H1 (cell line): ENCODE results near the gene CBX2. TPM values are rescaled to one million over a fixed set of nuclear protein-coding genes. Genes with fewer than 3 reads are reported as not detected.

Experiments
- CTCF ChIA-PET: fragments of 300-600 bp; sonication (Branson Sonifier 250); formaldehyde crosslinking; loops from one replicate; lab custom pipeline; 2021; ENCODE audit not compliant: partially characterized antibody; lab: Charles Lee
- POLR2A ChIA-PET: fragments of 300-600 bp; sonication (Branson Sonifier 250); formaldehyde crosslinking; loops from one replicate; lab custom pipeline; 2021; ENCODE audit warnings: inconsistent platforms; ENCODE audit not compliant: partially characterized antibody; lab: Charles Lee
- DNase-seq, 2 experiments: peaks; one replicate each; pipeline versions ENCODE4 v3.0.0 to v3.0.0-alpha.2; 2010 to 2022; ENCODE audit warnings: low spot score in 2 of 2, low read depth in 1 of 2, mixed read lengths in 1 of 2
- FAIRE-seq: peaks from 2 replicates; lab custom pipeline; 2011; peaks lifted over from hg19 to GRCh38; lab: Jason Lieb, UNC
- H2AFZ ChIP-seq: 2 replicates; pipeline ENCODE4 v1.8.1; 2012; ENCODE audit warnings: low read length, inconsistent platforms
- H2AK5ac ChIP-seq: 2 replicates; pipeline ENCODE4 v1.6.1; 2013; ENCODE audit warnings: low read depth, low read length
- H2BK120ac ChIP-seq: replicated peaks from 2 replicates; pipeline ENCODE3; 2013; ENCODE audit warnings: low read depth, low read length, inconsistent platforms
- H2BK12ac ChIP-seq: 2 replicates; pipeline ENCODE4 v1.6.1; 2013; ENCODE audit warnings: low read depth, low read length
- H2BK15ac ChIP-seq: 2 replicates; pipeline ENCODE4 v1.6.1; 2013; ENCODE audit warnings: low read length
- H2BK20ac ChIP-seq: 2 replicates; pipeline ENCODE4 v1.6.1; 2013; ENCODE audit warnings: low read length
- H2BK5ac ChIP-seq: 2 replicates; pipeline ENCODE4 v1.6.1; 2013; ENCODE audit warnings: low read depth, low read length
- H3K14ac ChIP-seq: 2 replicates; pipeline ENCODE4 v1.6.1; 2013; ENCODE audit warnings: inconsistent platforms; ENCODE audit not compliant: insufficient read length
- H3K18ac ChIP-seq: 2 replicates; pipeline ENCODE4 v1.6.1; 2013; ENCODE audit warnings: low read length; ENCODE audit errors: extremely low read depth
- H3K23ac ChIP-seq: 2 replicates; pipeline ENCODE4 v1.6.1; 2013; ENCODE audit warnings: inconsistent platforms; ENCODE audit not compliant: insufficient read length
- H3K23me2 ChIP-seq: 2 replicates; pipeline ENCODE4 v1.6.1; 2013; ENCODE audit warnings: low read depth, low read length
- H3K27ac ChIP-seq: 2 replicates; pipeline ENCODE4 v1.6.1; 2011; ENCODE audit warnings: low read depth, low read length, inconsistent platforms
- H3K27me3 ChIP-seq, 4 experiments: replicated peaks in 1 of 4; 1 replicate in 1 of 4; 2 replicates in 3 of 4; pipeline versions ENCODE4 v1.6.1 to v1.8.1; 2011 to 2013; ENCODE audit warnings: low read length in 3 of 4, mild to moderate bottlenecking in 3 of 4, inconsistent platforms in 2 of 4, mixed read lengths in 2 of 4, moderate library complexity in 1 of 4; ENCODE audit not compliant: control insufficient read depth in 3 of 4, insufficient read depth in 3 of 4; ENCODE audit errors: extremely low read depth in 1 of 4
- H3K36me3 ChIP-seq, 4 experiments: 2 replicates each; pipeline versions ENCODE4 v1.6.1 to v1.8.1; 2011 to 2013; ENCODE audit warnings: mild to moderate bottlenecking in 4 of 4, low read length in 3 of 4, moderate library complexity in 2 of 4, control low read depth in 1 of 4, inconsistent platforms in 1 of 4; ENCODE audit not compliant: insufficient read depth in 4 of 4, control insufficient read depth in 2 of 4
- H3K4ac ChIP-seq: replicated peaks from 2 replicates; pipeline ENCODE3; 2013; ENCODE audit warnings: low read length, low read depth, mixed read lengths, inconsistent platforms; ENCODE audit not compliant: insufficient read length
- H3K4me1 ChIP-seq, 4 experiments: replicated peaks in 1 of 4; 1 replicate in 1 of 4; 2 replicates in 3 of 4; pipeline versions ENCODE4 v1.6.1 to v1.8.1; 2011 to 2013; ENCODE audit warnings: low read length in 3 of 4, inconsistent platforms in 2 of 4, mixed read lengths in 1 of 4; ENCODE audit not compliant: insufficient read depth in 4 of 4, control insufficient read depth in 3 of 4
- H3K4me2 ChIP-seq, 2 experiments: 2 replicates each; pipeline versions ENCODE4 v1.6.1 to v1.8.1; 2011 to 2013; ENCODE audit warnings: low read depth in 2 of 2, low read length in 2 of 2, control low read depth in 1 of 2, inconsistent platforms in 1 of 2, mild to moderate bottlenecking in 1 of 2; ENCODE audit not compliant: insufficient read depth in 1 of 2
- H3K4me3 ChIP-seq, 4 experiments: fragments of 200-600, 300-600 bp in 1 of 4; sonication (generic), shearing (Covaris generic), sonication (Bioruptor Twin) in 1 of 4; 2 replicates each; pipeline versions ENCODE4 v1.5.1 to v1.8.1; 2011 to 2016; ENCODE audit warnings: low read length in 4 of 4, low read depth in 3 of 4, control low read depth in 2 of 4, inconsistent platforms in 2 of 4, mild to moderate bottlenecking in 2 of 4, mixed read lengths in 1 of 4, moderate library complexity in 1 of 4; ENCODE audit not compliant: insufficient read depth in 2 of 4; ENCODE audit errors: extremely low read depth in 1 of 4
- H3K56ac ChIP-seq: replicated peaks from 2 replicates; pipeline ENCODE3; 2013; ENCODE audit warnings: low read depth, mild to moderate bottlenecking, mixed read lengths, low read length, inconsistent platforms; ENCODE audit not compliant: insufficient read length
- H3K79me1 ChIP-seq: 2 replicates; pipeline ENCODE4 v1.6.1; 2013; ENCODE audit warnings: low read depth, low read length, control low read depth
- H3K79me2 ChIP-seq, 2 experiments: 2 replicates each; pipeline versions ENCODE4 v1.6.1 to v1.8.1; 2012 to 2013; ENCODE audit warnings: low read length in 2 of 2, mild to moderate bottlenecking in 2 of 2, inconsistent platforms in 1 of 2; ENCODE audit not compliant: insufficient read depth in 2 of 2, control insufficient read depth in 1 of 2
- H3K9ac ChIP-seq, 4 experiments: replicated peaks in 1 of 4; 1 replicate in 1 of 4; 2 replicates in 3 of 4; pipeline versions ENCODE4 v1.6.1 to v1.8.1; 2011 to 2013; ENCODE audit warnings: low read depth in 3 of 4, low read length in 3 of 4, control low read depth in 2 of 4, mild to moderate bottlenecking in 2 of 4, moderate library complexity in 2 of 4, inconsistent platforms in 1 of 4; ENCODE audit errors: extremely low read depth in 1 of 4
- H3K9me3 ChIP-seq, 2 experiments: 2 replicates each; pipeline versions ENCODE4 v1.6.1 to v1.8.1; 2012 to 2013; ENCODE audit warnings: mild to moderate bottlenecking in 2 of 2, moderate library complexity in 2 of 2, control low read depth in 1 of 2, inconsistent platforms in 1 of 2, low read depth in 1 of 2, low read length in 1 of 2, mixed read lengths in 1 of 2; ENCODE audit not compliant: insufficient read depth in 2 of 2
- H4K20me1 ChIP-seq, 2 experiments: replicated peaks in 1 of 2; 2 replicates each; pipeline versions ENCODE3 to v1.8.1; 2011 to 2013; ENCODE audit warnings: inconsistent platforms in 2 of 2, low read length in 2 of 2, mild to moderate bottlenecking in 1 of 2; ENCODE audit not compliant: insufficient read depth in 2 of 2, control insufficient read depth in 1 of 2
- H4K5ac ChIP-seq: 2 replicates; pipeline ENCODE4 v1.6.1; 2013; ENCODE audit warnings: low read length, low read depth, mixed read lengths, inconsistent platforms; ENCODE audit not compliant: insufficient read length
- H4K8ac ChIP-seq: 2 replicates; pipeline ENCODE4 v1.8.0; 2013; ENCODE audit warnings: mild to moderate bottlenecking, moderate library complexity, low read length, inconsistent platforms; ENCODE audit not compliant: insufficient read depth; ENCODE audit errors: extremely low read depth
- H4K91ac ChIP-seq: replicated peaks from 2 replicates; pipeline ENCODE3; 2013; ENCODE audit warnings: low read length, mixed read lengths, inconsistent platforms; ENCODE audit not compliant: insufficient read length
- BACH1 ChIP-seq: IDR thresholded peaks from 2 replicates; pipeline ENCODE4 v1.6.1; 2012; ENCODE audit warnings: low read length, improper control_type of control experiment
- CBX5 ChIP-seq: fragments of 300-800, 300-1000 bp; sonication (generic); IDR thresholded peaks from 2 replicates; pipeline ENCODE4 v1.7.1; 2016; ENCODE audit warnings: antibody characterized with exemption, low read length, low read depth
- POLR2AphosphoS5 ChIP-seq: IDR thresholded peaks from 2 replicates; pipeline ENCODE4 v1.6.1; 2011; ENCODE audit warnings: low read depth, low read length
- WGBS, 2 experiments: shearing (Covaris generic) in 1 of 2; methylation state at CpG; one replicate each; pipeline versions ENCODE4 v1.1.6 to v1.1.7; 2013 to 2015; ENCODE audit warnings: low lambda C conversion rate in 2 of 2, mixed read lengths in 2 of 2, inconsistent platforms in 1 of 2, low coverage in 1 of 2, missing lambda C conversion rate in 1 of 2; ENCODE audit not compliant: insufficient replicate concordance in 2 of 2, insufficient coverage in 1 of 2, insufficient read length in 1 of 2; ENCODE audit errors: extremely low coverage in 1 of 2, missing lambda C conversion rate in 1 of 2; 5-methylcytosine and 5-hydroxymethylcytosine counted together
- polyA plus RNA-seq, 7 experiments: library from polyadenylated mRNA; depleted of rRNA in 3 of 7; stranded (reverse) in 5 of 7; unstranded in 2 of 7; fragments of >200 nt in 5 of 7; fragments of 200-250 nt in 2 of 7; gene quantifications; 1 replicate in 5 of 7; 2 replicates in 1 of 7; 4 replicates in 1 of 7; pipeline versions ENCODE4 v1.2.1 to v1.2.3, GENCODE V29; 2011 to 2013; ENCODE audit warnings: missing spikeins in 2 of 7, mixed read lengths in 2 of 7
- total RNA-seq: library from RNA; stranded (reverse); fragmentation: NEBNext Ultra II Directional; extraction: Animal tissue kit (Norgen Biotek cat#: 25700); gene quantifications from 2 replicates; pipeline ENCODE4 v1.2.1, GENCODE V29; 2021

Gene CBX2
- total and polyA plus RNA-seq, 2 of the 8 experiments (the other 6 are each of a cell fraction or from before 2014, with no cell fraction given) = 64.3 to 83.9 TPM

GRCh38 chr17:79758271-79758670 lies 19.7 kb upstream of the CBX2 start:
- TF ChIP-seq BACH1 (no peak), CBX5 (no peak), POLR2AphosphoS5 (no peak)
- Histone ChIP-seq H4K91ac (no peak overlapping the region), H3K9me3 (no peaks in the 10 kb centered on the region), H4K8ac (no peak overlapping the region), H2BK120ac (no peak overlapping the region), H3K4ac (no peak overlapping the region), H3K4me3 (no peak overlapping the region), H2AFZ (no peak overlapping the region), H3K79me1 (no peaks in the 10 kb centered on the region), H3K23ac (no peak overlapping the region), H3K27ac (no peak overlapping the region), H4K5ac (no peak overlapping the region), H3K4me2 (no peak overlapping the region), H3K27me3 (no peaks in the 10 kb centered on the region; a peak in 1 of 7 replicates), H2BK20ac (no peak overlapping the region), H3K9ac (no peak overlapping the region), H2BK12ac (no peak overlapping the region), H3K4me1 (no peaks in the 10 kb centered on the region; a peak in 1 of 7 replicates), H3K79me2 (no peaks in the 10 kb centered on the region), H2BK5ac (no peak overlapping the region), H2AK5ac (no peak overlapping the region), H3K23me2 (no peaks in the 10 kb centered on the region), H3K18ac (no peak overlapping the region), H3K14ac (no peak overlapping the region), H4K20me1 (no peaks in the 10 kb centered on the region), H2BK15ac (no peak overlapping the region), H3K36me3 (no peaks in the 10 kb centered on the region), H3K56ac (no peak overlapping the region)
- WGBS, 2 experiments = 84% methylated on average over 6 of the region's 6 CpGs; no CpG with 5 or more reads in 1 of the 2 experiments
- POLR2A ChIA-PET = interaction anchor here (0.7 to 2.5 kb wide), 4 partner anchors 9 to 19 kb away, joined by 3 to 7 read pairs (median 5); partner anchors contain the start of gene CBX2
- CTCF ChIA-PET = interaction anchor here (1.1 to 1.9 kb wide), 3 partner anchors 17 to 21 kb away, joined by 3 to 10 read pairs (median 3); no protein-coding TSS in a partner anchor
- no peak for FAIRE-seq
- no peak for DNase-seq
